ENCODE measurements around the gene PSD2.

The PSD2 gene

DNA sequence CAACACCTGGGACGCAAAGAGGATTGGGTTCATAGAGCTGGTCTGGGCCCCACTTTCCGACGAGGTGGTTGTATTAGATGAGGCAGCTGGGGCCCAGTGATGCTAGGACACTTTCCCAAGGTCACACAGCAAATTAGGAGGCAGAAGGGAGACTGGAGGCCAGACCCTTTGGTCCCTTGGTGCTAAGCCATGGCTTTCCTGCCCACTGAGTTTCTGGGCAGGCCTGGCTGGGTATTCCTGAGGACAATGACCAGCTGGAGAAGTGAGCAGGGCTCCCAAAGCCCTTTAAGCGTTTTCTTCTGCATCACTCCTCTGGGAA lies 66.2 kb downstream of the PSD2 start:
- no peak for DNase-seq

DNA sequence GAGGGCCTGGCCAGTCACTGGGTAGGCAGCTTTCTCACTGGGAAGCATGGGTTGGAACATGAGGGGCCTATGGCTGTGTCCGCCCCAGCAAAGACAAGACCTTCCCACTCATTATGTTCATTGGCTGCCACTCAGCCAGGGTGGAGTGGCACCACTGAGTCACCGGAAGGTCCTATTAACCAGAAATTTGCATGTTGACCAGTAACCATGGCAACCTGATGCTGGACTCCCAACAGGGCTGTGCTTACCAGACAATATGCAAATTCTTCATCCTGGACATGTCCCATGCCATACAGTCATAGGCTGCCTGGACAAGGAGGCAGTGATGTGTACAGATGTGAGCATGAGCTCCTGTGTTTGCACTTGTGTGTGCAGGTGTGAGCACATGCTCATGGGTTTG lies 66.7 kb downstream of the PSD2 start:
- peak in 1 of 2 experiments; percentile 17 for DNase-seq

DNA sequence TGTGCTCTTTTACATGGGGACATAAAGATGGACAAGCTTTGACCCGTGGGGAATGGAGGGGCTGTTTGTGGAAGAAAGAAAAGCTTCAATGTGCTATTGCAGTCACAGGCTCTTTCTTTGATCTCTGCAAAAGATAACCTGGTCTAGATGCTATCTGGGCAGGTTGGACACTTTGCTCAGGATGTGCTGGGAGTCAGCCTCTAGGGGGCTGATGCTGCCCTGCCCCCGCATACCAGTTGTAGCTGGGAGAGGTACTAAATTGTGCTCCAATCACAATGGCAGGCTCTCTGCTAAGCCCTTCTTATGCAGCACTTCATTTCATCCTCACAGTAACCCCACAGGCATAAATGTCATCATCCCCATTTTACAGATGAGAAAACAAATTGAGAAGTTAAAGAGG lies 67.2 kb downstream of the PSD2 start:
- DNase-seq = no peak

DNA sequence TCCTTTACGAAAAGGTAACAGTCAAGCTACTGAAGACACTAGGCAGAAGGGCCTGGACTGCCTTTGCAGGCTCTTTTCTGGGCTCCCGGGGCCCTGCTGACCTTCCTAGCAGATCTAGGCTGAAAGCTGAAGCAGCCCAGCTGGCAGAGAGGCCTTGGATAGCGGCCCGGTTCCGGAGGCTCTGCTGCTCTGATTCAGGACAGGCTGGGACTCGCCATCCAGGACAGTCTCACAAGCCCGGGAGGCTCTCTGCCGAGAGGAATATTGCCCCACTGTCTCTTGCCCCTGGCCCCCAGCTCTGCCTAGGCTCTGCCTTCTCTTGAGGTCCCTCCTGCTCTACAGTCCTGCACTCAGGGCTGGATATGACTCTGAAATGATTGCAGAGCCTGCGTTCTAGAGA lies 67.8 kb downstream of the PSD2 start:
- DNase-seq = no peak

DNA sequence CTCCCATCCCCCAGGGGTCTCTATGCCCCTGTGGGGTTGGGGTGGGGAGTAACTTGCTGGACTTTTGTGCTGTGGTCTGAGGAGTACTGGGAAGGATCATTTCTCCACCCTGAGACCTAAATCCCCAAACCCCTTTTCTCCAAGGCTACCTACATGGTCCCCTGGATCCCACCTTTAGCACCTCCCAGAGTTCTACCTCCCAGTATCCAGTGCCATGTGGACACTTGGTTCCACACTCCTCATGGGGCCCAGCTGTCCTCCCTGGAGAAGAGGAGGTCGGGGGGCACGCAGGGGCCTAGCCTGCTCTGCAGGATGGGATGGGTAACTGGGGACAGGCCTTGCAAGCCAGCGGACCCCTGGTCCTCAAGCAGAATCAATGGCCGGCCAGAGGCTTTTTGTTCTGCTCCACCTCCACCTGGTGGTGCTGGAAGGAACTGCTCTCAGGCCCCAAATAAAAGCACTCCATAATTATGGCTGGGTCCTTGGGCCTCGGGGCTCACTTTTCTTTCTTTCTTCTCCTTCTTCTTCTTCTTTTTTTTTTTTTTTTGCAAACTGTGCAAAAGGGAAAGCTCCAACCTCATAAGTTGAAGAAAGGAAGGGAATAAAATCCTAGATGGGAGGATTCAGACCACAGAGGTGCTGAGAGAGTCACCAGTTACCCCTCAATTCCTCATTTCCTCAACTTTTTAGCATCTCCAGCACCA lies 68.4 kb downstream of the PSD2 start:
- peak in 1 of 2 experiments; percentile 12 for DNase-seq

DNA sequence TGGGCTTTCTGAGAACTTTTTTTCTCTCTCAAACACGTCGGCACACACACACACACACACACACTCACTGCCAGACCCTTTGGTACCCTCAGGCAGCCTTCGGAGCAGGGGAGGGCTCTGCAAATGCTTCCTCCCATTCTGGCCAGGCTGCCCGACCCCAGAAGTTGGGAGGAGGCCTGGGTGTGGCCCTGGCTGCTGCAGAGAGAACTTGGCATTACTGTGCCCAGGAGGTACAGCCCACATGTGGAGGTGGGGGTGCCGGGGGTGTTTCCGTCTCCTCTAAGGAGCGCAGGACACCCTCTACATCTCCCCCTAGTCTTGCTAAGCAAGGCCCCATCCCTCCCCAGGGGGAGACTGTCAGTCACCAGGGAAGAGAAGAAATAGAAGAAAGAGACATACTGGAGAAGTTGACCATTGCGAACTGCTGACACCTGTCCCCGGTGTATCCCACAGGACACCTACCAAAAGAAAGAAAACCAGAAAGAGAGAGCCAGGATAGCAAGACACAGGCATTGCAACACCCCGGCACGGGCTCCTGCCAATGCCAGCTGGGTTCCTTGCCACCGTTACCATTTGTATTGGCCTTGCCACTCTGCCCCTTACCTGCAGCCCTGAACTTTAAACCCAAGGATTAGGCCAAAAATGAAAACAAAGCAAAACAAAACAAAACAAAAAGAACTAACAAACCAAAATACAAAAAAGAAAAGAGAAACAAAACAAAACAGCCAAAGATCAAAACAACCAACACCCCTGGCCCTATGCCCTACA lies 69.3 kb downstream of the PSD2 start:
- no peak for DNase-seq

DNA sequence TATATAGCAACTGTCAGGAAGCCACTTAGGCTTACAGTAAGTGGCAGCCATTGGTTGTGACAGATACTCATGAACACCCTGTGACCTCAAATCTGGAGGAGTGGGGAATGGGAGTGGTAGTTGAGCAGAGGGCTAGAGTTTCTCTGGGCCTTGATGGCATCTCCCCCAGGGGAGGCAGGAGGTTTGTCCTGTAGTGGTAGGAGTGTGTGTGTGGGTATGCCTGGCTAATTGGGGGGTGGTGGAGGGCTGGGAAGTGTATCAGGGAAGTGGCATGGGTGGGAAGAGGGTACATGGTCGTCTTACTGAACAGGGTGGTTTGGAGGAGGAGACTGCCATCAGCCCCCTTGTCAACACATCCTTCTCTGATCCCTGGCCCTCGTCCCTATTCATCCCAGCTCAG lies 71.5 kb downstream of the PSD2 start:
- DNase-seq = no peak

- DNase-seq = no peak
Measured at GRCh38 chr5:139867581-139867980, 72.0 kb downstream of the PSD2 start.

DNA sequence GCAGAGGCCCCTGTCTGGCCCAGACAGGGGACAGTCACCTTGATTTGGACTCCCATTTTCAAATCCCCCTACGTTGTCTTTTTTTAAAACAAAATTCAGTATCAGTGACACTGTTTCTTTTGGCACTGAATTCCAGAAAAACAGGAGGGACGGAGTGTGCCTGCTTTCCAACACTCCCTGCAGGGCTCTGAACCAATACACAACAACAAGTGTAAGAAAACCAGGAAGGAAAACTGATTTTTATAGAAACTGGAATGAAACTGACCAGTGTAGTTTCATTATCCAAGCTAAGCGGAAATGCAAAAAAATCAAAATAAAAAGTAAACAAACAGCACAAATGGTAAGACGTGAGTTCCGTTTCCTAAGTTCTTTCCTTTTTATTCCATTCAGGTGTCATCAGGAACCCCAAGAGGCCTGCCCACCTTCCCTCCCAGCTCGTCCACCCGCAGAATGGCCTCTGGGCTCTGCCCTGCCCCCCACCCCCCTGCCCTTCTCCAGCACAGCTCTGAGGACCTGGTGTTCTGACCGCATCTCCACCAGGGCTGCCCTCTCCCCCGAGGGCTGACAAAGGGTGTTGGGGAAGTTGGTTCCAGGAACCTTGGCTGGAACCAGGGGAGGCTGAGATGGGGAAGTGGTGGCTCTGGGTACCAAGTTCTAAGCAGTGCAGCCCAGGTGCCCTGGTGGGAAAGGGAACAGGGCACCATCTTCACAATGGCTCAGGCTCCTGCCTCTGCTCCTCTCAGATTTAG lies 73.6 kb downstream of the PSD2 start:
- no peak for DNase-seq

DNA sequence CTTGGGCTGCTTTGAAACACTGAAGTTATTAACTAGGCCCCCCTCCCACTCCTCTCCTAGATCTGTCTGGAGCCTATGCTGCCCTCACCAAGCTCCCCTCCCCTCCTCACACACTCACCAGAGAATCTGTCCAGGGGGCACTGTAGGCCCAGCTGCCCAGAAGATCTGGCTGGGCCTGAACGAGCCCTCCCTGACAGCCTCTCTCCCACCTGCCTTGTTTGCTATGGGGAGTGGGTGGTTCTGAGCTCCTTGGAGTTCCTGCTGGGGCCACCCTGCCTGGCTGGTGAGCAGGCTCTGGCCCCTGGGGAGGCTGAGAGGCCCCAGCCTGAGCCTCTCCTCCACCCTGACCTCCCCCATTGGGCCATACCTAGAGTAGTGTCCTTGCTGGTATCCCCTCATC lies 75.1 kb downstream of the PSD2 start:
- no peak for DNase-seq

GRCh38 chr5:139871614-139872013 lies 76.0 kb downstream of the PSD2 start:
- no peak for DNase-seq

DNA sequence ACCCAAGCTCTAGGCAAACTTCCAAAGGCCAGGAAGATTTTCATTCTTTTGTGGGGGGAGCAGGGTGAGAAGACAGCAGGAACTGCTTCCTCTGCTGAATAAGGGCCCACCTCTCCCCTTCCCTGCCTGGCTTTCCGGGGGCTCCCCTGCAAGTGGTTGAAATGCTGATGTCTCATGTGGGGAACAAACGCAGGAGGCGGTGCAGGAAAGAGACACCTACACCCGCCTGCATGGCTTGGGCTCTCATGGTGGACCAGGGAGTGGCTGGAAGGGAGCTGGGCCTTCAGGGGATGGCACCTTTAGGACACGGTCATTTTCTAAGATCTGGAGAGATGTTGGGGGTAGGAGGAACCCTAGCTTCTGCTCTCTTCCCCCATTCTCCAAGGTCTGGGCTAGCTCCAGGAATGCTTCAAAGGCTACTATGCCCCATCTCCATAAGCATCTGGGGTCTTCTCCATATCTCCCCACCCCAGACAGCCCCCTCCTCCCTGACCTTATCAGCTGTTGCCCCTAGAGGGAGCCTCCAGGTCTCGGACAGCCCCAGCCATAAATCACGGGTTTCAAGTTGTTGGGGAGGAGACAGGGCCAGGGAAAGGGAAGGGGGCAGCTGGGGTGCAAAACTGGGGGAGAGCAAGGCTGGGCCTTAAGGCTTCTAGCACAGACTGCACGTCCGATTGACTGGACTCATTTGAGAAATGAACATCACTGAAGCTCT lies 76.6 kb downstream of the PSD2 start:
- no peak for DNase-seq

- DNase-seq = no peak
Measured at GRCh38 chr5:139872851-139873794, 77.5 kb downstream of the PSD2 start.

DNA sequence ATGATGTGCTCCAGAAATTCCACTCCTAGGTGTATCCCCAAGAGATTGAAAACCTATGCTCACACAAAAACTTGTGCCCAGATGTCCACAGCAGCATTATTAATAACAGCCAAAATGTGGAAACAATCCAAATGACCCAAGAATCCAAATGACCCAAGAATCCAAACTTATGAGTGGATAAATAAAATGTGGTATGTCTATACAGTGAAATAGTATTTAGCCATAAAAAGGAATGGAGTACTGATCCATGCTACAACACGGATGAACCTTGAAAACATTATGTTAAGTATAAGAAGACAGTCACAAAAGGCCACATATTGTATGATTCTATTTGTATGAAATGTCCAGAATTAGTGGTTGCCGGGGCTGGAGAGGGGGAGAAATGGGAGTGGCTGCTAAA lies 80.3 kb downstream of the PSD2 start:
- DNase-seq = no peak

GRCh38 chr5:139877129-139877597 lies 81.6 kb downstream of the PSD2 start:
- no peak for DNase-seq

DNA sequence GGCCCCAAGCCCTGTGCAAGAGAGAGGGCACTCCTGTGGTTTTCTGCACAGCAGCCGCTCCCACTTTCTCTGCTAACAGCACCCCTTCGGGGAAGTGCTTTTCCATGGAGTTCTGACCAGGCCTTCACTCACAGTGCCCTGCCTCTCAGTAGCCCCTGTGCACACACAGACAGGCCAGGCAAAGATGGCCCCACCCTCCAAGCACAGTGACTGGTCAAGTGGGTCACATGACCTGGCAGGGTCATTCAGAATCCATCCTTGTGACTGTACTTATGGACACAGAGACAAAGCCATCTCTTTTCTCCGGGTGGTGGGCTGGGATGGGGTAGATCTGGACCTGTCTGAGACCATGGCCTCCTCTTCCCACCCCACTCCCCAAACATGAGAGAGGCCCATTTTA lies 82.5 kb downstream of the PSD2 start:
- DNase-seq = no peak

- DNase-seq = no peak
Measured at GRCh38 chr5:139880416-139881142, 85.0 kb downstream of the PSD2 start.

- DNase-seq = no peak
Measured at GRCh38 chr5:139881143-139881733, 85.6 kb downstream of the PSD2 start.

DNA sequence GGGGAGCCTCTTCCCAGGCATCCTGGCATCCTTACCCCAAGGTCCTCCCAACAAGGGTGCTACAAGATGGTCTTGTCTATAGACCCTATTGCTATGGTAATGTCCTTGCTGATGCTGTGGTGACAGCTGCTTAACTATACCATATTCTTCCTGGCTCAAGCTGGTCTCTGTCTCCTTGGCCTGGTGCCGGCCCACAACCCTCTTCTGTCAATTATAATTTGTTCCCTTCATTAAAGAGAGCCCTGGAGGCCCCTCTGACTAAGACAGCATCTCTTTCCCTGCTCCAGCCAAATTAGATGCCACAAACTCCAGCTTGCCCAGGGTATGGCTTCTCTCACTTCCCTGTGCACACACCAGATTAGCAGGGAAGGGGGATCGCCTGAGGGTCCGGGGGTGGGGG lies 86.7 kb downstream of the PSD2 start:
- no peak for DNase-seq

GRCh38 chr5:139882961-139883539 lies 87.4 kb downstream of the PSD2 start:
- no peak for DNase-seq

- no peak for DNase-seq
Measured at GRCh38 chr5:139884144-139884543, 88.5 kb downstream of the PSD2 start.

Data from SW 1271 (cell line).